ENCODE measurements around the gene ZFYVE28. TPM values are rescaled to one million over a fixed set of nuclear protein-coding genes. Genes with fewer than 3 reads are reported as not detected.
"Not testable (repeated sequence)": the region's sequence is repeated elsewhere in the genome, so short reads cannot be mapped to it uniquely, and the experiment has no call there.

Gene ZFYVE28
- total RNA-seq, 1 donor = 10.5 TPM

DNA sequence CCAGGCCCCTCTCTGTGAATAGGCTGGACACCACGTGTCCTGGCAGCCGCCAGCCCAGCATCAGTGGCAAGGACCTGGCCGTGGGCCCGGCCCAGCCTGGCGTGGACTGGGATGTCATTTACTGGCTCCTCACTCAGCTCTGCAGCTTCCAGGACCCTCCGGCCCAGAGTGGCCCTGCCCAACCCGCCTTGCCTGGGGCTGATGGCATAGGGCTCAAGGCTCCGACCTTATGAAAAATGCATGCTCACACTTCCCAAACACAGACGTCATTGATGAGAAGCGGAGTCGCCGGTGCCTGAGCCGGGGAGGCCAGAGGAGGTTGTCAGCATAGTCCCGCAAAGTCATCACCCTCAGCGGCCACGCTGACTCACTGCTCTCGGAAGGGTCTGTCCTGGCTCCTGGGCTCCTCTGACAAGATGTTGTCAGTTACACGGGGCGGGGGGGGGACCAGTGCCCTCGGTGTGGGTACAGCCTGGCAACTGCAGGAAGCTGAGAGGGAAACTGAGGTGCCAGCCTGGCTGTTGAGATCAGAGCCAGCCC lies 14.6 kb upstream of the ZFYVE28 start:
- Histone ChIP-seq H3K4me1 (ENCODE audit: insufficient read depth, low read length) (peaks cover 8% of the 10 kb centered on the region), H3K36me3 (ENCODE audit: insufficient read depth, low read length) (no peaks in the 10 kb centered on the region), H4K20me1 (ENCODE audit: insufficient read depth, low read length) (peaks cover 6% of the 10 kb centered on the region), H3K4me3 (ENCODE audit: insufficient read depth, low read length) (no peak overlapping the region), H3K27me3 (ENCODE audit: insufficient read depth, low read length) (no peaks in the 10 kb centered on the region), H3K9me3 (ENCODE audit: low read depth, low read length) (peaks cover 2% of the 10 kb centered on the region), H3K27ac (ENCODE audit: low read depth, low read length) (no peak overlapping the region), H3K4me2 (ENCODE audit: insufficient read depth, low read length) (peak overlapping the region; percentile 64), H2AFZ (ENCODE audit: low read length) (peak overlapping the region; percentile 81), H3K79me2 (ENCODE audit: insufficient read depth, low read length) (no peaks in the 10 kb centered on the region)
- DNase-seq (ENCODE audit: insufficient read length, low spot score, missing footprints) = peak; percentile 94
- TF ChIP-seq, protein P1, sequence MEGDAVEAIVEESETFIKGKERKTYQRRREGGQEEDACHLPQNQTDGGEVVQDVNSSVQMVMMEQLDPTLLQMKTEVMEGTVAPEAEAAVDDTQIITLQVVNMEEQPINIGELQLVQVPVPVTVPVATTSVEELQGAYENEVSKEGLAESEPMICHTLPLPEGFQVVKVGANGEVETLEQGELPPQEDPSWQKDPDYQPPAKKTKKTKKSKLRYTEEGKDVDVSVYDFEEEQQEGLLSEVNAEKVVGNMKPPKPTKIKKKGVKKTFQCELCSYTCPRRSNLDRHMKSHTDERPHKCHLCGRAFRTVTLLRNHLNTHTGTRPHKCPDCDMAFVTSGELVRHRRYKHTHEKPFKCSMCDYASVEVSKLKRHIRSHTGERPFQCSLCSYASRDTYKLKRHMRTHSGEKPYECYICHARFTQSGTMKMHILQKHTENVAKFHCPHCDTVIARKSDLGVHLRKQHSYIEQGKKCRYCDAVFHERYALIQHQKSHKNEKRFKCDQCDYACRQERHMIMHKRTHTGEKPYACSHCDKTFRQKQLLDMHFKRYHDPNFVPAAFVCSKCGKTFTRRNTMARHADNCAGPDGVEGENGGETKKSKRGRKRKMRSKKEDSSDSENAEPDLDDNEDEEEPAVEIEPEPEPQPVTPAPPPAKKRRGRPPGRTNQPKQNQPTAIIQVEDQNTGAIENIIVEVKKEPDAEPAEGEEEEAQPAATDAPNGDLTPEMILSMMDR (IDR thresholded peaks at IDR 0.05; ENCODE audit: extremely low read depth, low read depth, low read length) = no peak

DNA sequence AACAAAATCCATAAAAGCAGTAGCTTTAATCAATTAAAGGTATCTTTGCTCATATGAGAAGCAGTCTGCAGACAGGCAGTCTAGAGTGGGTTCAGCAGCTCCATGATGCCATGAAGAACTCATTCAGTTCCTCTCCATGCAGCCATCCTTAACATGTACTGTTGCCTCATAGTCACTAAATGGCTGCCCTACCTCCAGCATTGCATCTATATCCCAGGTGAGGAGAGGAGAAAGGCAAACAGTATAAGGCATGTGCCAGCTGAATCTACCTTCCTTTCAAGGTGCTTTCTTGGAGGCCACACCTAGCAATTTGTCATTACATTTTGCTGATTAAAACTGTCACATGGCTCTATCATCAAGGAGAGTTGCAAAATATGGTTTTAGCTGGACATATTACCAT lies 13.6 kb upstream of the ZFYVE28 start:
- no peak overlapping the region for H3K27ac ChIP-seq (ENCODE audit: low read depth, low read length)
- H2AFZ ChIP-seq (ENCODE audit: low read length) = no peak overlapping the region
- no peaks in the 10 kb centered on the region for H3K36me3 ChIP-seq (ENCODE audit: insufficient read depth, low read length)
- TF ChIP-seq, protein P1 (IDR thresholded peaks at IDR 0.05; ENCODE audit: extremely low read depth, low read depth, low read length) = no peak
- H3K4me3 ChIP-seq (ENCODE audit: insufficient read depth, low read length) = no peak overlapping the region
- peaks cover 8% of the 10 kb centered on the region for H3K4me1 ChIP-seq (ENCODE audit: insufficient read depth, low read length)
- peaks cover 6% of the 10 kb centered on the region for H4K20me1 ChIP-seq (ENCODE audit: insufficient read depth, low read length)
- H3K4me2 ChIP-seq (ENCODE audit: insufficient read depth, low read length) = no peak overlapping the region
- no peaks in the 10 kb centered on the region for H3K79me2 ChIP-seq (ENCODE audit: insufficient read depth, low read length)
- DNase-seq (ENCODE audit: insufficient read length, low spot score, missing footprints) = no peak
- H3K9me3 ChIP-seq (ENCODE audit: low read depth, low read length) = peaks cover 2% of the 10 kb centered on the region
- no peaks in the 10 kb centered on the region for H3K27me3 ChIP-seq (ENCODE audit: insufficient read depth, low read length)

DNA sequence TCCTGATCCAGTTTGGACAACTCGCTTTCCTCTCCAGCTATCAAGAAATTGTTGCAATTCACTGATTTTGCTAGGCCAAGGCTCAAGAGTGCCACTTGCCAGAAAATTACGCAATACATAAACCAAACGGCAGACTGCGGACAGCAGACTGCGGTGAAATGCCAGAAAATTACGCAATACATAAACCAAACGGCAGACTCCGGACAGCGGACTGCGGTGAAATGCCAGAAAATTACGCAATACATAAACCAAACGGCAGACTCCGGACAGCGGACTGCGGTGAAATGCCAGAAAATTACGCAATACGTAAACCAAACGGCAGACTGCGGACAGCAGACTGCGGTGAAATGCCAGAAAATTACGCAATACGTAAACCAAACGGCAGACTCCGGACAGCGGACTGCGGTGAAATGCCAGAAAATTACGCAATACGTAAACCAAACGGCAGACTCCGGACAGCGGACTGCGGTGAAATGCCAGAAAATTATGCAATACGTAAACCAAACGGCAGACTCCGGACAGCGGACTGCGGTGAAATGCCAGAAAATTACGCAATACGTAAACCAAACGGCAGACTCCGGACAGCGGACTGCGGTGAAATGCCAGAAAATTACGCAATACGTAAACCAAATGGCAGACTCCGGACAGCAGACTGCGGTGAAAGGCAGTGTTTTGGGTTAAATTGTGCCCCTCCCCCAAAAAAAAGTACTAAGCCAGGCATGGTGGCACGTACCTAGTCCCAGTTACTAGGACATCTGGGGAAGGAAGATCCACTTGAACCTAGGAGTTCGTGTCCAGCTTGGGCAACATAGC lies 11.7 kb upstream of the ZFYVE28 start:
- not testable (repeated sequence) for H3K79me2 ChIP-seq (ENCODE audit: insufficient read depth, low read length); H3K27ac ChIP-seq (ENCODE audit: low read depth, low read length)

DNA sequence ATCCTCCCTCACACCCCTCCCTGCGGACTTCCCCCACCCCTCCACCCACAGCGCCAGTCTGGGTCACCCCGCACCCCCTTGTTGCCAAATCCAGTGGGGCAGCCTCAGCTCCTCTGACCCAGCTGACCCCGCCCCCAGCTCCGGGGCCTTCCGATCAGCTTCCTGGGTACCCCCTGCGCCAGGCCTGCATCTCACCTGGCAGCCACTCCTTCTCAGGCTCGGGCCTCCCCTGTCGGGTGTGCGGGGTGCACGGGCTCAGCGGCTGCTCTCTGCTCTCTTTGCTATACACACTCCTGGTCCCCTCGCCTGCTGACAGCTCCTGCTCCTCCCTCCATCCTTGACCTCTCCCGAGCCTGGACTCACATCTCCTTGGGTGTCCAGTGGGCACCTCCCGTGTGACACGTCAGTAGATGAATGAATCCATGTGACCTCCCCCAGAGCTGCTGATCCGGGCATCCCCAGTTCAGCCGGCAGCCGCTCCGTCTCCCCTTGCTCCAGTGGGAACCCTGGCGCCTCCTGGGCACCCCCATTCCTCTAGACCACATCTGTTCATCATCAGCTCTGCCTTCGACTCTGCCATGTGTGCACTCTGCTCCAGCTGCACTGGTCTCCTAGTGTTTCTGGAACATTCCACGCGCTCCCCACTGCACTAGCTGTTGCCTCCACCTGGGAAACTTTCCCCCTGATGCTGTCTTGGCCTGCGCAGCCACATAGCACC lies 10.2 kb upstream of the ZFYVE28 start:
- Histone ChIP-seq H3K4me2 (ENCODE audit: insufficient read depth, low read length) (no peak overlapping the region), H3K4me3 (ENCODE audit: insufficient read depth, low read length) (no peak overlapping the region), H3K27me3 (ENCODE audit: insufficient read depth, low read length) (no peaks in the 10 kb centered on the region), H3K79me2 (ENCODE audit: insufficient read depth, low read length) (no peaks in the 10 kb centered on the region), H2AFZ (ENCODE audit: low read length) (no peak overlapping the region), H3K9me3 (ENCODE audit: low read depth, low read length) (peaks cover 2% of the 10 kb centered on the region), H3K27ac (ENCODE audit: low read depth, low read length) (no peak overlapping the region), H4K20me1 (ENCODE audit: insufficient read depth, low read length) (peaks cover 6% of the 10 kb centered on the region), H3K4me1 (ENCODE audit: insufficient read depth, low read length) (peaks cover 8% of the 10 kb centered on the region), H3K36me3 (ENCODE audit: insufficient read depth, low read length) (no peaks in the 10 kb centered on the region)
- TF ChIP-seq, protein P1 (IDR thresholded peaks at IDR 0.05; ENCODE audit: extremely low read depth, low read depth, low read length) = no peak
- peak; percentile 69 for DNase-seq (ENCODE audit: insufficient read length, low spot score, missing footprints)

More for the DNA sequence above, 11.7 kb upstream of the ZFYVE28 start:
- H2AFZ ChIP-seq (ENCODE audit: low read length); H3K9me3 ChIP-seq (ENCODE audit: low read depth, low read length); H3K4me3 ChIP-seq (ENCODE audit: insufficient read depth, low read length); H3K27me3 ChIP-seq (ENCODE audit: insufficient read depth, low read length); H3K4me2 ChIP-seq (ENCODE audit: insufficient read depth, low read length); H3K4me1 ChIP-seq (ENCODE audit: insufficient read depth, low read length); H3K36me3 ChIP-seq (ENCODE audit: insufficient read depth, low read length); DNase-seq (ENCODE audit: insufficient read length, low spot score, missing footprints); H4K20me1 ChIP-seq (ENCODE audit: insufficient read depth, low read length): not testable (repeated sequence)

Data from osteoblast (primary cell).